Natural killer cell treated with Interleukin-12 subunit alpha and Interleukin-12 subunit beta and Interleukin-15 and Interleukin-18, amount 100 ng/mL, for 72 hours (primary cell): ENCODE measurements around the gene VPS13D. TPM values are rescaled to one million over a fixed set of nuclear protein-coding genes. Genes with fewer than 3 reads are reported as not detected.

Experiments
- ATAC-seq, 2 donors: fragments of 150-1000 bp; cut with Tn5 transposase in 1 of 2; sonication (Bioruptor Pico), chemical (Tn5 transposase) in 1 of 2; 2 replicates each; pipeline ENCODE4 v1.10.0; 2021
- DNase-seq: peaks from one replicate; pipeline ENCODE4 v3.0.0; 2022; ENCODE audit warnings: low spot score
- H3K27ac Mint-ChIP-seq, 2 donors: 1 replicate in 1 of 2; 2 replicates in 1 of 2; pipeline ENCODE4 v1.8.0; 2022; ENCODE audit warnings: mixed read lengths in 2 of 2, mild to moderate bottlenecking in 1 of 2, moderate library complexity in 1 of 2
- H3K27me3 Mint-ChIP-seq, 2 donors: 1 replicate in 1 of 2; 2 replicates in 1 of 2; pipeline ENCODE4 v1.8.0; 2022; ENCODE audit warnings: mixed read lengths in 2 of 2
- H3K36me3 Mint-ChIP-seq: one replicate; pipeline ENCODE4 v1.8.0; 2022; ENCODE audit warnings: mixed read lengths
- H3K4me1 Mint-ChIP-seq, 2 donors: 1 replicate in 1 of 2; 2 replicates in 1 of 2; pipeline ENCODE4 v1.8.0; 2022; ENCODE audit warnings: low read depth in 2 of 2, mixed read lengths in 2 of 2, mild to moderate bottlenecking in 1 of 2
- H3K4me3 Mint-ChIP-seq: one replicate; pipeline ENCODE4 v1.8.0; 2022; ENCODE audit warnings: mixed read lengths
- H3K9me3 Mint-ChIP-seq: 2 replicates; pipeline ENCODE4 v1.8.0; 2022; ENCODE audit warnings: mixed read lengths
- total RNA-seq, 2 donors: library from RNA; stranded (reverse); gene quantifications; one replicate each; pipeline ENCODE4 v1.2.3, GENCODE V29; 2022

The VPS13D gene
- total RNA-seq: 10 to 100 TPM; 41.8 to 71.7 TPM

- H3K4me3 Mint-ChIP-seq: peak within 1 kb of the TSS; percentile 85
- peak within 1 kb of the TSS in 1 of 2 donors; percentile 72 for H3K27ac Mint-ChIP-seq
- H3K36me3 Mint-ChIP-seq: no peaks in the 10 kb centered on the region
- peak; percentile 97 to 98 for ATAC-seq
- no peaks in the 10 kb centered on the region for H3K9me3 Mint-ChIP-seq
- peaks cover 8 to 13% of the 10 kb centered on the region in 2 donors for H3K4me1 Mint-ChIP-seq
- H3K27me3 Mint-ChIP-seq: no peaks in the 10 kb centered on the region
- peak; percentile 91 for DNase-seq
Measured at GRCh38 chr1:12229835-12230548, at the start of gene VPS13D. VPS13D (plus strand) TSS chr1:12230030; CDS start chr1:12234267, 4,237 bp downstream.

DNA sequence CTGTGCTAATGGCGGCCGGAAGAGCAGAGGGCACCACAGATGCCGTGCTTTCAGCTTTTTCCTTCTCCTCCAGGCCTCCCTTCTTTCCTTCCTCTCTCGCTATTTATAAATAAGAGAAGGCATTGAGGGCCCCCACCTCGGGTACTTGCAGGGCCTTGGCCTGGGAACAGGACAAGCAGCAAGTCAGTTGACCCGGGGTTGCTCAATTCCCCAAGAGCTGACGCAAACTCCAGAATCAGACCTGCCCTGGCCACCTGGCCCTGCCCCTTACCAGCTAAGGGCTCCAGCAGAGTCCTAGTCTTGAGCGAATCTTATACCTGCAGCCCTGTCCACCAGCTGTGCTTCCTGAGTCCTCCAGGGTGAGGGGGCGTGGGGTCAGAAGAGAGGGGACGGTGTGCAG, 49.5 kb upstream of the VPS13D start:
- DNase-seq (no peak), ATAC-seq (no peak)
- Mint-ChIP-seq H3K36me3 (peaks cover 6% of the 10 kb centered on the region), H3K27me3 (no peaks in the 10 kb centered on the region), H3K9me3 (no peaks in the 10 kb centered on the region), H3K4me3 (no peak overlapping the region), H3K27ac (peak overlapping the region; percentile 99), H3K4me1 (peaks cover 73 to 78% of the 10 kb centered on the region in 2 donors)

GRCh38 chr1:12180903-12181302, 48.9 kb upstream of the VPS13D start:
- peak overlapping the region; percentile 65 to 99 for H3K27ac Mint-ChIP-seq
- peaks cover 67 to 77% of the 10 kb centered on the region in 2 donors for H3K4me1 Mint-ChIP-seq
- no peak for DNase-seq
- peaks cover 6% of the 10 kb centered on the region for H3K36me3 Mint-ChIP-seq
- H3K27me3 Mint-ChIP-seq: no peaks in the 10 kb centered on the region
- no peaks in the 10 kb centered on the region for H3K9me3 Mint-ChIP-seq
- H3K4me3 Mint-ChIP-seq: peak overlapping the region; percentile 3
- ATAC-seq: no peak

DNA sequence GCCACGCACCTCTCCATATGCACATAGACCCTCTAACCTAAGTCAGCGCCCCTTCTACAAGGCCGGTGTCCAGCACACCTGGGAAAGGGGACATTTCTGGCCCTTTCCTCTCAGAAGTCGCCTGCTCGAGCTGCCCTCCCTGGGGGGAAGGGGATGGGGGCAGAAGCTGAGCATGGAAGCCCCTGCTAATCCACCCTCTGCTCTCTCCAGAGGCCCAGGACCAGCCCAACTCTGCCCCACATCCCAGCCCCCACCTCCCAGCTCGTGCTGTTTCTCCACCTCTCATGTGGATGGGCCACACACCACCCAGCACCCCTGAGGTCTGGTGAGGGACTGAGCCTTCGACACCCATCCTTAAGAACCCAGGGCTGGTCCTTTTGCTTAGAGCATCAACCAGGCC, 48.3 kb upstream of the VPS13D start:
- DNase-seq (no peak), ATAC-seq (no peak)
- H3K36me3 Mint-ChIP-seq: peaks cover 6% of the 10 kb centered on the region
- H3K27ac Mint-ChIP-seq: peak overlapping the region; percentile 65 to 99
- H3K4me1 Mint-ChIP-seq: peaks cover 61 to 74% of the 10 kb centered on the region in 2 donors
- peak overlapping the region; percentile 54 for H3K4me3 Mint-ChIP-seq
- H3K27me3 Mint-ChIP-seq: no peaks in the 10 kb centered on the region
- H3K9me3 Mint-ChIP-seq: no peaks in the 10 kb centered on the region

DNA sequence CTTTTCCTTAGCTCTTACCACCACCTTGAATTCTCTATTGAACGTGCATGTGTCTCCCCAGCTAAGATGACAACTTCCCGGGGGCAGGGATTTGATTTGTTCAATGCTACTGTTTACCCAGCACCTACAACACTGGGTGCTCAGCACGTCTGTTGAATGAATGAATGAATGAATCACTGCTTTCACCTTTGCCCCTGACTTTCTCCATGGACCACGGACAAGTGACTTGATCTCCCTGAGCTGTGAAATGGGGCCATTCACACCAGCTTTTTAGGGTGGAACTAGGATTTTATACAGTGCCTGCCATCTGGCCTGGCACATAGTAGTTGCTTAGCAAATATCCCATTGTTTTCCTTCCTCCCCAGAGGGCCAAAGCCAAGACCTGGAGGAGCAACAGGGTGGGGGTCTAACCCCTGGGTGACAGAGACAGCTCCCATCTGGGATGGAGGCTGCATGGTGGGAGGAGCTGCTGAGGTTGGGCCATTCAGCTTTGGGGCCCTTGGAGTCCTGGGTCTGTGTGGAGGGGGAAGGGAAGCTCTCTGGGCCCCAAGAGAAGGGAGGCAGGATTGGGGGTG, 47.3 kb upstream of the VPS13D start:
- peaks cover 59 to 76% of the 10 kb centered on the region in 2 donors for H3K4me1 Mint-ChIP-seq
- no peaks in the 10 kb centered on the region for H3K27me3 Mint-ChIP-seq
- peak overlapping the region; percentile 65 to 99 for H3K27ac Mint-ChIP-seq
- H3K36me3 Mint-ChIP-seq: peaks cover 6% of the 10 kb centered on the region
- DNase-seq (no peak), ATAC-seq (no peak)
- peak overlapping the region; percentile 54 for H3K4me3 Mint-ChIP-seq
- H3K9me3 Mint-ChIP-seq: no peaks in the 10 kb centered on the region

GRCh38 chr1:12183095-12183794, 46.6 kb upstream of the VPS13D start:
- H3K36me3 Mint-ChIP-seq: peaks cover 10% of the 10 kb centered on the region
- no peaks in the 10 kb centered on the region for H3K9me3 Mint-ChIP-seq
- no peaks in the 10 kb centered on the region for H3K27me3 Mint-ChIP-seq
- peak overlapping the region; percentile 65 to 99 for H3K27ac Mint-ChIP-seq
- ATAC-seq (no peak), DNase-seq (no peak)
- peak overlapping the region; percentile 54 for H3K4me3 Mint-ChIP-seq
- H3K4me1 Mint-ChIP-seq: peaks cover 59 to 76% of the 10 kb centered on the region in 2 donors

DNA sequence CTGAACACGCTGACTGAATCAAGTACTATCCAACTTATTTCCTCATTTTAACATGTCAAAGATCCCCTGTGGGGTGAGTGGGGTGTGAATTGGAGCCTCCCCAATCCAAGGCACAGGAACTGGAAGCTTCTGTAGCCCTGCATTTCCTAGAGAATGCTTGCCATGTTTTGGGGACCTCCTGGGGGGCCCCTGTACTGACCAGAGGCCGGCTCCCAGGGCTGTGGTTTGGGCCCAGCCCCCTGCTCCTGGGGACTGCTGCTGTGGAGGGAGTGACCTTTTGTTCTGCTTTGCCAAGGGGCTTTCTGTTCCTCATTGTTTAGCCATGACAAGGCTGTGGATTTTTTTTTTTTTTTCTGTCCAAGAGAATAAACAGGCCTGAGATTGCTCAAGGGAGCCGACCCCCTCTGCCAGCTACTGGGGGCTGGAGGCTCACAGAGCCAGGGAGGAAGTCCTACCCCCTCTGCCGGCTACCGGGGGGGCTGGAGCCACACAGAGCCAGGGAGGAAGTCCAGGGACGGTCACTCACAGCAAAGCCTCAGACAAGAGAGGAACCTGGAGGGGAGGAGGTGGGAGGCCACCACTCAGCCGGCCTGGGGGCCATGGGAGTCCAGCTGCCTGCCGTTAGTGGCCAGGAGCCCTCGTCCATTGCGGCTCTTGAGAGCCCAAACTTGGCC, 45.7 kb upstream of the VPS13D start:
- ATAC-seq (peak in 1 of 2 donors; percentile 24), DNase-seq (no peak)
- Mint-ChIP-seq H3K4me3 (peak overlapping the region; percentile 44), H3K4me1 (peaks cover 52 to 75% of the 10 kb centered on the region in 2 donors), H3K9me3 (no peaks in the 10 kb centered on the region), H3K36me3 (peaks cover 10% of the 10 kb centered on the region), H3K27me3 (no peaks in the 10 kb centered on the region), H3K27ac (peak overlapping the region; percentile 65 to 99)

- peaks cover 55 to 76% of the 10 kb centered on the region in 2 donors for H3K4me1 Mint-ChIP-seq
- no peak for DNase-seq
- peaks cover 16% of the 10 kb centered on the region for H3K36me3 Mint-ChIP-seq
- H3K9me3 Mint-ChIP-seq: no peaks in the 10 kb centered on the region
- H3K27ac Mint-ChIP-seq: peak overlapping the region; percentile 65 to 99
- no peak for ATAC-seq
- no peaks in the 10 kb centered on the region for H3K27me3 Mint-ChIP-seq
- H3K4me3 Mint-ChIP-seq: no peak overlapping the region
Measured at GRCh38 chr1:12185036-12185917, 44.6 kb upstream of the VPS13D start.

- Mint-ChIP-seq H3K27me3 (no peaks in the 10 kb centered on the region), H3K9me3 (no peaks in the 10 kb centered on the region), H3K36me3 (peaks cover 16% of the 10 kb centered on the region), H3K4me3 (no peak overlapping the region), H3K27ac (peak overlapping the region; percentile 76 to 81), H3K4me1 (peaks cover 55 to 76% of the 10 kb centered on the region in 2 donors)
- DNase-seq: no peak
- peak in 1 of 2 donors; percentile 26 for ATAC-seq
Measured at GRCh38 chr1:12185918-12186678, 43.7 kb upstream of the VPS13D start.

- H3K27me3 Mint-ChIP-seq: no peaks in the 10 kb centered on the region
- no peak for ATAC-seq
- H3K4me1 Mint-ChIP-seq: peaks cover 51 to 79% of the 10 kb centered on the region in 2 donors
- no peak overlapping the region for H3K4me3 Mint-ChIP-seq
- H3K9me3 Mint-ChIP-seq: no peaks in the 10 kb centered on the region
- H3K27ac Mint-ChIP-seq: peak overlapping the region; percentile 45 to 76
- peaks cover 16% of the 10 kb centered on the region for H3K36me3 Mint-ChIP-seq
- no peak for DNase-seq
Measured at GRCh38 chr1:12186679-12186985, 43.2 kb upstream of the VPS13D start.

GRCh38 chr1:12188115-12188514, 41.7 kb upstream of the VPS13D start:
- DNase-seq (no peak), ATAC-seq (no peak)
- Mint-ChIP-seq H3K36me3 (peaks cover 16% of the 10 kb centered on the region), H3K4me3 (no peak overlapping the region), H3K27ac (peak overlapping the region; percentile 45 to 76), H3K27me3 (no peaks in the 10 kb centered on the region), H3K4me1 (peaks cover 40 to 70% of the 10 kb centered on the region in 2 donors), H3K9me3 (no peaks in the 10 kb centered on the region)

DNA sequence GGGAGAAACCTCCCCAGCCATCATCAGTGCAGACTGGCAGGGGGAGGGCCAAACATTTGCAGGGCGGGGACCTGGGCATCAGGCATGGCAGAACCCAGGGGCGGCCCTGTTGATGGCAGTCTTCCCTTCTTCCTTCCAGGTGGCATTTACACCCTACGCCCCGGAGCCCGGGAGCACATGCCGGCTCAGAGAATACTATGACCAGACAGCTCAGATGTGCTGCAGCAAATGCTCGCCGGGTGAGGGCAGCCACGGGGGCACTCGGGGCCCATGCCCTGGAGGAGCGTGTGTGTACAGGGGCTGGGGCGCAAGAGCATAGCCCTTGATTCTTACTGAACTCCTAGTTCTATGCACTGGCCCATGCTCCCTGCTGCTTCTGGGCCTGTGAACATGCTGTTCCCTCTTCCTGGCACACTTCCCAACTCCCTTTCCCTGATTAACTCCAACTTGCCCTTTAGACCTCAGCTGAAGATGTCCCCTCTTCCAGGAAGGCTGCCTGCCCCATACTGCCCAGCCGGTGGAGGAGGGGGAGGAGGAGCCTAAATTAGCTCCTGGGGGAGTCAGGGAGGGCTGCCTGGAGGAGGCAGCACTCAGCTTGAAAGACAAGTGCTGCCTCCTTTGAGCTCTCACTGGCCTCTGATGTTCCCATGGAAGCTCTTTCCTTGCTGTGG, 41.0 kb upstream of the VPS13D start:
- Mint-ChIP-seq H3K27me3 (no peaks in the 10 kb centered on the region), H3K9me3 (no peaks in the 10 kb centered on the region), H3K36me3 (peaks cover 13% of the 10 kb centered on the region), H3K4me3 (no peak overlapping the region), H3K4me1 (peaks cover 36 to 65% of the 10 kb centered on the region in 2 donors), H3K27ac (peak overlapping the region; percentile 69 to 82)
- DNase-seq: no peak
- no peak for ATAC-seq
